KOPT-K1 (cell line): ENCODE data around the gene PHACTR4.
"Not testable (repeated sequence)": the region's sequence is repeated elsewhere in the genome, so short reads cannot be mapped to it uniquely, and the experiment has no call there.

Experiments used
- H3K27ac ChIP-seq: fragments of 200-600 bp; sonication (generic); 2 replicates; pipeline ENCODE4 v1.5.1; 2016; ENCODE audit warnings: antibody characterized with exemption, mild to moderate bottlenecking, low read depth, low read length; ENCODE audit not compliant: poor library complexity, severe bottlenecking
- H3K36me3 ChIP-seq: fragments of 200-600 bp; sonication (generic); 2 replicates; pipeline ENCODE4 v1.5.1; 2017; ENCODE audit warnings: antibody characterized with exemption, mild to moderate bottlenecking, low read length, moderate library complexity; ENCODE audit not compliant: insufficient read depth
- H3K9me3 ChIP-seq: fragments of 200-600 bp; sonication (generic); 2 replicates; pipeline ENCODE4 v1.5.1; 2017; ENCODE audit warnings: antibody characterized with exemption, low read length, mild to moderate bottlenecking; ENCODE audit not compliant: insufficient read depth, poor library complexity, severe bottlenecking

The PHACTR4 gene

DNA sequence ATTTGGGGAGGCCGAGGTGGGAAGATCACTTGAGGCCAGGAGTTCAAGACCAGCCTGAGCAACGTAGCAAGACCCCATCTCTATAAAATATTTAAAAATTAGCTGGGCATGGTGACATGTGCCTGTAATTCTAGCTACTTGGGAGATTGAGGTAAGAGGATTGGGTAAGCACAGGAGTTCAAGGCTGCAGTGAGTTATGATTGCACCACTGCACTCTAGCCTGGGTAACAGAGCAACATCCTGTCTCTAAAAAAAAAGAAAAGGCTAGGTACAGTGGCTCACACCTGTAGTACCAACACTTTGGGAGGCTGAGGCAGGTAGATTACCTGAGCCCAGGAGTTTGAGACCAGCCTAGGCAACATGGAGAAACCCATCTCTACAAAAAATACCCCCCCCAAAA lies 100.6 kb downstream of the PHACTR4 start:
- no peak overlapping the region for H3K27ac ChIP-seq

DNA sequence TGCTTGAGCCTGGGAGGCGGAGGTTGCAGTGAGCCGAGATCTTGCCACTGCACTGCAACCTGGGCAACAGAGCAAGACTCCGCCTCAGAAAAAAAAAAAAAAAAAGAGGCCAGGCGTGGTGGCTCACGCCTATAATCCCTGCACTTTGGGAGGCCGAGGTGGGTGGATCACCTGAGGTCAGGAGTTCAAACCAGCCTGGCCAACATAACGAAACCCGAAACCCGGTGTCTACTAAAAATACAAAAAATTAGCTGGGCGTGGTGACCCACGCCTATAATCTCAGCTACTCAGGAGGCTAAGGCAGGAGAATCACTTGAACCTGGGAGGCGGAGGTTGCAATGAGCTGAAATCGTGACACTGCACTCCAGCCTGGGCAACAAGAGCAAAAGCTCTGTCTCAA lies 110.0 kb downstream of the PHACTR4 start:
- not testable (repeated sequence) for H3K27ac ChIP-seq, H3K9me3 ChIP-seq
- peaks cover 93% of the 10 kb centered on the region for H3K36me3 ChIP-seq

More for the DNA sequence above, 100.6 kb downstream of the PHACTR4 start:
- peaks cover 95% of the 10 kb centered on the region for H3K36me3 ChIP-seq
- H3K9me3 ChIP-seq = no peaks in the 10 kb centered on the region

- no peak overlapping the region for H3K27ac ChIP-seq
- H3K36me3 ChIP-seq = peaks cover 94% of the 10 kb centered on the region
- no peaks in the 10 kb centered on the region for H3K9me3 ChIP-seq
Observed at GRCh38 chr1:28480308-28480707, 110.8 kb downstream of the PHACTR4 start.

GRCh38 chr1:28482138-28482537 lies 112.6 kb downstream of the PHACTR4 start:
- H3K36me3 ChIP-seq = peaks cover 95% of the 10 kb centered on the region
- H3K9me3 ChIP-seq = no peaks in the 10 kb centered on the region
- H3K27ac ChIP-seq = no peak overlapping the region

DNA sequence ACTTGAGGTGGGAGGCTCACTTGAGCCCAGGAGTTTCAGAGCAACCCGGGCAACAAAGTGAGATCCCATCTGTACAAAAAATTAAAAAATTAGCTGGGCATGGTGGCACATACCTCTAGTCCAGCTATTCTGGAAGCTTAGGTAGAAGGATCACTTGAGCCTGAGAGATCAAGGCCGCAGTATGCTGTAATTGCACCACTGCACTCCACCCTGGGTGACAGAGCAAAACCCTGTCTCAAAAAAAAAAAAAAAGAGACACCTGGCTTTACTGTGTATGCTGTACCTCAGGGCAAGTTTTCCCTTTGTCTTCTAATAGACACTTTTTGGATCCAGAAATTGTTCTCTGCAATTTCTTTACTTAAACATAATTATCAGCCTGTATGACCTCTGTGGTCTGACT lies 113.2 kb downstream of the PHACTR4 start:
- Histone ChIP-seq H3K27ac (no peak overlapping the region), H3K9me3 (no peaks in the 10 kb centered on the region), H3K36me3 (peaks cover 95% of the 10 kb centered on the region)

DNA sequence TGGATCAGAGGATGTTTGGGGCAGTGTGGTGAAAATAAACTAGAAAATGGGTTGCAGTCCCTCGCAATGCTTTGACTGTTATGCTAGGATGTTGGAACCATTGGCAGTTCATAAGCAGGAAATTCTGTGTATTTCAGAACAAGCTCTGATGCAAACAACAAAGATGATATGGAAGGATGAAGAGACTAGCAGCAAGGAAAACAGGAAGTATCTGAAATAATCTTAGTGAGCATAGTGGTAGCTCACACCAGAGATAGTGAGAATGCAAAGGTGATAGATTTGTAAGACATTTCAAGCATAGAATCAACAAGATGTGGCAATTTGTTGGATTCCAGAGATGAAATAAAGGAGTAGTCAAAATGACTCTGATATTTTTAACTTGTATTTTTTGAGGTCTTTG lies 125.2 kb downstream of the PHACTR4 start:
- Histone ChIP-seq H3K36me3 (peaks cover 92% of the 10 kb centered on the region), H3K27ac (no peak overlapping the region)

DNA sequence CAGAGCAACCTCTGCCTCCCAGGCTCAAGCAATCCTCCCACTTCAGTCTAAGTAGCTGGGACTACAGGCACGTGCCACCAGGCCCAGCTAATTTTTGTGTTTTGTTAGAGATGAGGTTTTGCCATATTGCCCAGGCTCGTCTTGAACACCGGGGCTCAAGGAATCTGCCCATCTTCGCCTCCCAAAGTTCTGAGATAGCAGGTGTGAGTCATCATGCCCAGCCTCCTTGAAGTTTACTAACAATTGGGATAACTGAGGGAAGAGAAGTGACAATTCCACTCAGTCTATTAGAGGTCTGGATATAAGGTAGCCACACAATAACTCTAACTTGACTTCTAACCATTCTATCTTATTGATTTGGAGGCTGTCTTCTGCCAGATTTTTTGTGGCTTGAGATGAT lies 130.0 kb downstream of the PHACTR4 start:
- no peaks in the 10 kb centered on the region for H3K9me3 ChIP-seq
- H3K36me3 ChIP-seq = peaks cover 51% of the 10 kb centered on the region
- H3K27ac ChIP-seq = no peak overlapping the region

More for the DNA sequence above, 125.2 kb downstream of the PHACTR4 start:
- no peaks in the 10 kb centered on the region for H3K9me3 ChIP-seq

DNA sequence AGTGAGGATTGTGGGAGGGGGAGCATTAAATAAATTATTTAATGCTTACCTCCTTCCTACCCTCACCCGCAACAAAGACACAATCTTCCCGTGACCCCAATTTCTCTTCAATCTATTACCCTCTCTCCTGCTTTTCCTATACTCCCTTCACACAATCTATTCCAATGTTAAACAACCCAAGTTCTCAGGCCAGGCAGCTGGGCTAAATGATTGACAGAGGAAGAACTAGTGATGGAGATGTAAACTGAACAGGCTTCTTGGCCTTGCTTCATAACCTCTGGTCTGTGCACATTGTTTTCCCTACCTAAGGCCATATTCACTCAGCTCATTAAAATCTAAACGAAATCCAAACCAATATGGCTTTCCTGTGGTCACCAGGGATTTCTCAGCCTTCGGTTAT lies 132.4 kb downstream of the PHACTR4 start:
- H3K36me3 ChIP-seq = peaks cover 37% of the 10 kb centered on the region
- H3K27ac ChIP-seq = no peak overlapping the region
- H3K9me3 ChIP-seq = no peaks in the 10 kb centered on the region

DNA sequence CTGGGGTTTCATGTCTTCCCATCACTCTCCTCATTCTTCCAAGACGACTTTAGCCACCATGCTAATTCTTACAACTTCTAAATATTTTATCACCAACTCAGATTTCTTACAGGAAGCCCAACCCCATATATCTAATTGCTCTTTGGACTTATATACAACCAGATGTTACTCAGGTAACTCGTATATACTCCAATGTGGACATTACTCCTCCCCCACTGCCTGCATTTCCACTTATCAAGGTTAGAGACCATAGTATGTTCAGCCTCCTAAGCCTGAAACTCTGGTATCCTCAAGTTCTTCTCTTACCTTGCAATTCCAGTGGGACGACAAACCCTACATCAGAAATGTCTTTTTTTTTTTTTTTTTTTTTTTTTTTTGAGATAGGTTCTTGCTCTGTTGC lies 133.6 kb downstream of the PHACTR4 start:
- Histone ChIP-seq H3K36me3 (peaks cover 37% of the 10 kb centered on the region), H3K27ac (no peak overlapping the region), H3K9me3 (no peaks in the 10 kb centered on the region)

GRCh38 chr1:28505406-28506187 lies 136.1 kb downstream of the PHACTR4 start, which contains the start of gene RCC1:
TSS of gene RCC1 (plus strand) at chr1:28506043. CDS start at chr1:28529867, 23,824 bp downstream.
- no peaks in the 10 kb centered on the region for H3K9me3 ChIP-seq
- H3K36me3 ChIP-seq = peaks cover 45% of the 10 kb centered on the region
- H3K27ac ChIP-seq = peak within 1 kb of the TSS; percentile 83

- Histone ChIP-seq H3K36me3 (peaks cover 58% of the 10 kb centered on the region), H3K9me3 (no peaks in the 10 kb centered on the region), H3K27ac (peak overlapping the region; percentile 83)
Observed at GRCh38 chr1:28506907-28507246, 137.3 kb downstream of the PHACTR4 start.

GRCh38 chr1:28507247-28507645 lies 137.7 kb downstream of the PHACTR4 start:
- Histone ChIP-seq H3K36me3 (peaks cover 62% of the 10 kb centered on the region), H3K9me3 (no peaks in the 10 kb centered on the region), H3K27ac (peak overlapping the region; percentile 83)

DNA sequence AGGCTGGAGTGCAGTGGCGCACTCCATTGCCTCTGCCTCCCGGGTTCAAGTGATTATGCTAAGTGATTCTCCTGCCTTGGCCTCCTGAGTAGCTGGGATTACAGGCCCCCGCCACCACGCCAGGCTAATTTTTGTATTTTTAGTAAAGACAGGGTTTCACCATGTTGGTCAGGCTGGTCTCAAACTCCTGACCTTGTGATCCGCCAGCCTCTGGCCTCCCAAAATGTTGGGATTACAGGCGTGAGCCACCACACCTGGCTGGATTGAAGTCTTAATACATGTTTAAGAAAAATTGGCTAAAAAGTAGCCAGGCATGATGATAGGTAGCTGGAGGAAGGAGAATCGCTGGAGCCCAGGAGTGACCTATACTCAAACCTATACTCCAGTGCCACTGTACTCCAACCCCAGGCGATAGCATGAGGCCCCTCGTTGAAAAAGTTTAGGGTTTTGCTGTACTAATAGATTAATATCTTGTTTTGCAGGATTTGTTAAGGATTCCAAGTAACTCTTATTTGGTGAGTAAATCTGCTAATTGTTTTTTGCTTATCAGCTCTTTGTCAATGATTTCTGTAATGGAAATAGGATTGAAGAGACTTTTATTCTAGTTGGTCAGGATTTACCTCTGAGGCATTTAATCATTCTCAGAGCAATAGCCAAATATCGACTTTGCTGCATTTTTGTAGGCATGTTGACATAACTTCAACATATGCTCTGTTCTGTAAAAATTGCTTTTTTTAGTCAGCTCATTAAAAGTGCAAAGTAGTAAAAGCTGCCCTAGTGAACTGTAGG lies 138.3 kb downstream of the PHACTR4 start:
- no peaks in the 10 kb centered on the region for H3K9me3 ChIP-seq
- peak overlapping the region; percentile 83 for H3K27ac ChIP-seq
- peaks cover 68% of the 10 kb centered on the region for H3K36me3 ChIP-seq

GRCh38 chr1:28508435-28508754 lies 138.9 kb downstream of the PHACTR4 start:
- peaks cover 73% of the 10 kb centered on the region for H3K36me3 ChIP-seq
- H3K9me3 ChIP-seq = no peaks in the 10 kb centered on the region
- H3K27ac ChIP-seq = peak overlapping the region; percentile 83

DNA sequence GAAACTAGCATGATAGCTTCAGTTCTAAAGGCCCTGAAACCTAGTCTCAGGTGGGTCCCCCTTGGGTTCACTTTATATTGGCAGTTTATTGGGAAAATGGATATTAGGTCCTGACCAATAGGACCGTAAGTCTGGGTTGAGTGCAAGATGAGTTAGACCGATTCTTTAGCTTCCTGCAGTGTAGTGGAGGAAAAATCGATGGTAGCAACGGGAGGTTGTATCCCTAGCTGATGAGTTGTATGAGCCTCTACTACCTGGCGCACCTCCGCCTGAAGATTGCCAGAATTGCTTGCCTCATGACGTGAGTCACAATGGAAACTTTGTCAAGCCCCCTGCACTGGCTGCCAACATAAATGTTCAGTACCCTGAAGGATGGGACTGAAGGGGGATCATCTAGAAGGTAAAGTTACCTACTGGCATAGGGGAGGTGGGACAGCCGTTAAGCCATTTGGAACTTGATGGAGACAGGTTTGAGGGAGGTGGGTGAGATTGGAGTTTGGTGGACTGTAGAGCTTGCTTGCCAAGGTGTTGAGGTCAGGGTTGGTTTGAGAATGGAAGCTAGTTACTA lies 140.2 kb downstream of the PHACTR4 start:
- Histone ChIP-seq H3K9me3 (no peaks in the 10 kb centered on the region), H3K36me3 (peaks cover 80% of the 10 kb centered on the region), H3K27ac (peak overlapping the region; percentile 83)
